ENCODE data around the gene ZDHHC8. TPM values are rescaled to one million over a fixed set of nuclear protein-coding genes. Genes with fewer than 3 reads are reported as not detected.

ZDHHC8 gene
- total and polyA plus RNA-seq, 5 experiments from 2014 or later: 1.4 to 99.2 (median 4.6) TPM

GRCh38 chr22:20186183-20186870, 54.7 kb downstream of the ZDHHC8 start:
- Mint-ChIP-seq H3K27ac (no peak overlapping the region), H3K4me1 (peaks cover 0 to 6% (median under 1%) of the 10 kb centered on the region in 4 donors), H3K9me3 (no peaks in the 10 kb centered on the region), H3K36me3 (no peaks in the 10 kb centered on the region), H3K27me3 (no peaks in the 10 kb centered on the region), H3K4me3 (no peak overlapping the region)
- ATAC-seq (no peak), DNase-seq (no peak)
- POLR2A ChIA-PET: interaction anchor here (0.6 kb wide), 1 partner anchor 1389 kb away, joined by 8 read pairs; no protein-coding TSS in a partner anchor

- Mint-ChIP-seq H3K27ac (no peak overlapping the region), H3K9me3 (no peaks in the 10 kb centered on the region), H3K36me3 (no peaks in the 10 kb centered on the region), H3K4me3 (no peak overlapping the region), H3K4me1 (peaks cover 0 to 6% (median under 1%) of the 10 kb centered on the region in 4 donors), H3K27me3 (no peaks in the 10 kb centered on the region)
- DNase-seq: no peak
- POLR2A ChIA-PET: interaction anchor here (0.6 kb wide), 1 partner anchor 1388 kb away, joined by 8 read pairs; no protein-coding TSS in a partner anchor
- no peak for ATAC-seq
Observed at GRCh38 chr22:20186871-20187546, 55.4 kb downstream of the ZDHHC8 start.

GRCh38 chr22:20187777-20188566, 56.4 kb downstream of the ZDHHC8 start:
- POLR2A ChIA-PET: no interaction called here
- Mint-ChIP-seq H3K4me1 (peaks cover 0 to 6% (median under 1%) of the 10 kb centered on the region in 4 donors), H3K9me3 (no peaks in the 10 kb centered on the region)

GRCh38 chr22:20188567-20188877, 56.9 kb downstream of the ZDHHC8 start:
- H3K4me3 Mint-ChIP-seq: no peak overlapping the region
- POLR2A ChIA-PET: no interaction called here
- no peak overlapping the region for H3K27ac Mint-ChIP-seq
- DNase-seq (no peak), ATAC-seq (no peak)
- H3K36me3 Mint-ChIP-seq: no peaks in the 10 kb centered on the region
- H3K9me3 Mint-ChIP-seq: no peaks in the 10 kb centered on the region
- H3K27me3 Mint-ChIP-seq: no peaks in the 10 kb centered on the region
- H3K4me1 Mint-ChIP-seq: peaks cover 0 to 6% (median 0%) of the 10 kb centered on the region in 4 donors

More at GRCh38 chr22:20187777-20188566, 56.4 kb downstream of the ZDHHC8 start:
- DNase-seq (no peak), ATAC-seq (no peak)
- no peak overlapping the region for H3K4me3 Mint-ChIP-seq
- H3K27ac Mint-ChIP-seq: no peak overlapping the region
- H3K27me3 Mint-ChIP-seq: no peaks in the 10 kb centered on the region
- no peaks in the 10 kb centered on the region for H3K36me3 Mint-ChIP-seq

- Mint-ChIP-seq H3K9me3 (no peaks in the 10 kb centered on the region), H3K27me3 (no peaks in the 10 kb centered on the region), H3K4me1 (peaks cover 0 to 6% (median 0%) of the 10 kb centered on the region in 4 donors), H3K36me3 (no peaks in the 10 kb centered on the region), H3K4me3 (no peak overlapping the region), H3K27ac (peak overlapping the region in 1 of 10 donors; percentile 14)
- POLR2A ChIA-PET: interaction anchor here (0.8 kb wide), 1 partner anchor 15 kb away, joined by 3 read pairs; no protein-coding TSS in a partner anchor
- ATAC-seq (no peak), DNase-seq (no peak)
Observed at GRCh38 chr22:20191000-20191515, 59.5 kb downstream of the ZDHHC8 start.

- Mint-ChIP-seq H3K27ac (no peak overlapping the region), H3K9me3 (no peaks in the 10 kb centered on the region), H3K36me3 (no peaks in the 10 kb centered on the region), H3K27me3 (no peaks in the 10 kb centered on the region), H3K4me3 (no peak overlapping the region), H3K4me1 (peaks cover 0 to 6% (median 0%) of the 10 kb centered on the region in 4 donors)
- POLR2A ChIA-PET: no interaction called here
- DNase-seq (no peak), ATAC-seq (no peak)
Observed at GRCh38 chr22:20191803-20192202, 60.2 kb downstream of the ZDHHC8 start.

- ATAC-seq (no peak), DNase-seq (no peak)
- POLR2A ChIA-PET: no interaction called here
- H3K4me1 Mint-ChIP-seq: peaks cover 0 to 6% (median 0%) of the 10 kb centered on the region in 4 donors
- H3K36me3 Mint-ChIP-seq: no peaks in the 10 kb centered on the region
- no peaks in the 10 kb centered on the region for H3K27me3 Mint-ChIP-seq
- H3K9me3 Mint-ChIP-seq: no peaks in the 10 kb centered on the region
- H3K27ac Mint-ChIP-seq: no peak overlapping the region
- H3K4me3 Mint-ChIP-seq: no peak overlapping the region
Observed at GRCh38 chr22:20192293-20192971, 60.8 kb downstream of the ZDHHC8 start.

GRCh38 chr22:20192972-20193760, 61.6 kb downstream of the ZDHHC8 start:
- H3K27ac Mint-ChIP-seq: no peak overlapping the region
- ATAC-seq (no peak), DNase-seq (no peak)
- no peaks in the 10 kb centered on the region for H3K36me3 Mint-ChIP-seq
- no peaks in the 10 kb centered on the region for H3K9me3 Mint-ChIP-seq
- H3K4me3 Mint-ChIP-seq: no peak overlapping the region
- no peaks in the 10 kb centered on the region for H3K27me3 Mint-ChIP-seq
- H3K4me1 Mint-ChIP-seq: peaks cover 0 to 6% (median 2%) of the 10 kb centered on the region in 4 donors
- POLR2A ChIA-PET: no interaction called here

GRCh38 chr22:20193761-20194494, 62.3 kb downstream of the ZDHHC8 start:
- ATAC-seq: no peak

GRCh38 chr22:20194681-20195593, 63.3 kb downstream of the ZDHHC8 start:
- H3K4me3 Mint-ChIP-seq: no peak overlapping the region
- no peak for DNase-seq
- peak in 1 of 2 donors; percentile 60 for ATAC-seq
- H3K27me3 Mint-ChIP-seq: no peaks in the 10 kb centered on the region
- H3K27ac Mint-ChIP-seq: no peak overlapping the region
- H3K36me3 Mint-ChIP-seq: no peaks in the 10 kb centered on the region
- POLR2A ChIA-PET: no interaction called here
- H3K9me3 Mint-ChIP-seq: no peaks in the 10 kb centered on the region
- peaks cover 0 to 5% (median 1%) of the 10 kb centered on the region in 4 donors for H3K4me1 Mint-ChIP-seq

More at GRCh38 chr22:20193761-20194494, 62.3 kb downstream of the ZDHHC8 start:
- POLR2A ChIA-PET: no interaction called here
- Mint-ChIP-seq H3K4me3 (no peak overlapping the region), H3K4me1 (peaks cover 0 to 6% (median 2%) of the 10 kb centered on the region in 4 donors), H3K9me3 (no peaks in the 10 kb centered on the region), H3K27me3 (no peaks in the 10 kb centered on the region), H3K36me3 (no peaks in the 10 kb centered on the region), H3K27ac (no peak overlapping the region)
- no peak for DNase-seq
